Activated CD4-positive, CD25-positive, alpha-beta regulatory T cell treated with anti-CD3 and anti-CD28 coated beads, Interleukin-2, amount 50 U/mL, for 72 hours (primary cell): ENCODE data around the gene CTTNBP2.

Experiments used
- DNase-seq: peaks from one replicate; pipeline ENCODE4 v3.0.0; 2021

CTTNBP2 gene

GRCh38 chr7:117784315-117784714, 88.9 kb downstream of the CTTNBP2 start:
- DNase-seq = no peak

GRCh38 chr7:117782761-117783160, 90.5 kb downstream of the CTTNBP2 start:
- no peak for DNase-seq

GRCh38 chr7:117781707-117782106, 91.5 kb downstream of the CTTNBP2 start:
- no peak for DNase-seq

- no peak for DNase-seq
These were observed 92.4 kb downstream of the CTTNBP2 start for GRCh38 chr7:117780832-117781231.

- no peak for DNase-seq
These were observed 95.7 kb downstream of the CTTNBP2 start for GRCh38 chr7:117777335-117778142.

- no peak for DNase-seq
These were observed 97.0 kb downstream of the CTTNBP2 start for GRCh38 chr7:117776224-117776623.

GRCh38 chr7:117775801-117776200, 97.4 kb downstream of the CTTNBP2 start:
- no peak for DNase-seq

GRCh38 chr7:117774943-117775342, 98.3 kb downstream of the CTTNBP2 start:
- no peak for DNase-seq

- no peak for DNase-seq
These were observed 100.8 kb downstream of the CTTNBP2 start for GRCh38 chr7:117772421-117772820.

GRCh38 chr7:117771756-117772155, 101.5 kb downstream of the CTTNBP2 start:
- no peak for DNase-seq

- no peak for DNase-seq
These were observed 104.2 kb downstream of the CTTNBP2 start for GRCh38 chr7:117769085-117769484.

GRCh38 chr7:117767951-117768350, 105.3 kb downstream of the CTTNBP2 start:
- DNase-seq = no peak

- DNase-seq = no peak
These were observed 106.3 kb downstream of the CTTNBP2 start for GRCh38 chr7:117766913-117767312.

GRCh38 chr7:117764031-117764430, 109.2 kb downstream of the CTTNBP2 start:
- DNase-seq = no peak

GRCh38 chr7:117762055-117762454, 111.2 kb downstream of the CTTNBP2 start:
- DNase-seq = no peak

GRCh38 chr7:117759950-117760640, 113.1 kb downstream of the CTTNBP2 start:
- no peak for DNase-seq

GRCh38 chr7:117757440-117757839, 115.8 kb downstream of the CTTNBP2 start:
- DNase-seq = no peak

- DNase-seq = no peak
These were observed 116.6 kb downstream of the CTTNBP2 start for GRCh38 chr7:117756586-117757085.

GRCh38 chr7:117755136-117755535, 118.1 kb downstream of the CTTNBP2 start:
- no peak for DNase-seq

- no peak for DNase-seq
These were observed 121.5 kb downstream of the CTTNBP2 start for GRCh38 chr7:117751775-117752174.

GRCh38 chr7:117750612-117751563, 122.4 kb downstream of the CTTNBP2 start:
- no peak for DNase-seq

- DNase-seq = no peak
These were observed 131.3 kb downstream of the CTTNBP2 start for GRCh38 chr7:117741962-117742361.

- no peak for DNase-seq
These were observed 134.2 kb downstream of the CTTNBP2 start for GRCh38 chr7:117739085-117739484.
